Measurements from ENCODE around the gene FAM83G. TPM values are rescaled to one million over a fixed set of nuclear protein-coding genes. Genes with fewer than 3 reads are reported as not detected.
A peak's percentile ranks its signal among the peaks of the same experiment; 100 is the strongest.

The FAM83G gene
- total RNA-seq, 1 donor from 2014 or later, result 36.1 TPM

GRCh38 chr17:19003543-19004420 is 782 bp downstream of the FAM83G start:
- peak overlapping the region; percentile 63 to 79 for H3K4me3 ChIP-seq
- DNase-seq (ENCODE audit: extremely low spot score in 2 of 2), result no peak
- TF ChIP-seq POLR2A (IDR thresholded peaks at IDR 0.05), result no peak
- peak in 1 of 2 donors; percentile 47 for TF ChIP-seq POLR2AphosphoS5 (IDR thresholded peaks at IDR 0.05; ENCODE audit: insufficient read depth in 1 of 2, low read depth in 1 of 2)
- no peaks in the 10 kb centered on the region for H3K9me3 ChIP-seq
- peaks cover 45% of the 10 kb centered on the region for H3K4me1 ChIP-seq
- intact Hi-C loops (cut with DNase I), result no loop called here
- H3K27me3 ChIP-seq, result no peaks in the 10 kb centered on the region
- H3K27ac ChIP-seq, result peak overlapping the region; percentile 91
- no peaks in the 10 kb centered on the region for H3K36me3 ChIP-seq

GRCh38 chr17:19002805-19003542 is 1.6 kb downstream of the FAM83G start:
- DNase-seq (ENCODE audit: extremely low spot score in 2 of 2), result no peak
- peak overlapping the region; percentile 91 for H3K27ac ChIP-seq
- H3K36me3 ChIP-seq, result no peaks in the 10 kb centered on the region
- H3K27me3 ChIP-seq, result no peaks in the 10 kb centered on the region
- intact Hi-C loops (cut with DNase I), result no loop called here
- H3K9me3 ChIP-seq, result no peaks in the 10 kb centered on the region
- H3K4me1 ChIP-seq, result peaks cover 53% of the 10 kb centered on the region
- TF ChIP-seq POLR2A (IDR thresholded peaks at IDR 0.05), result no peak
- TF ChIP-seq POLR2AphosphoS5 (IDR thresholded peaks at IDR 0.05; ENCODE audit: insufficient read depth in 1 of 2, low read depth in 1 of 2), result peak in 1 of 2 donors; percentile 5
- peak overlapping the region; percentile 63 to 79 for H3K4me3 ChIP-seq

- DNase-seq (ENCODE audit: extremely low spot score in 2 of 2), result no peak
- Histone ChIP-seq H3K36me3 (no peaks in the 10 kb centered on the region), H3K4me3 (peak overlapping the region in 1 of 2 donors; percentile 79), H3K9me3 (no peaks in the 10 kb centered on the region), H3K27ac (peak overlapping the region; percentile 91), H3K27me3 (no peaks in the 10 kb centered on the region), H3K4me1 (peaks cover 57% of the 10 kb centered on the region)
- intact Hi-C loops (cut with DNase I), result no loop called here
- no peak for TF ChIP-seq POLR2A (IDR thresholded peaks at IDR 0.05)
- TF ChIP-seq CTCF (IDR thresholded peaks at IDR 0.05), result no peak
- TF ChIP-seq POLR2AphosphoS5 (IDR thresholded peaks at IDR 0.05; ENCODE audit: insufficient read depth in 1 of 2, low read depth in 1 of 2), result no peak
These were observed 2.5 kb downstream of the FAM83G start for GRCh38 chr17:19001907-19002590.

GRCh38 chr17:19000531-19001325 is 3.8 kb downstream of the FAM83G start:
- TF ChIP-seq CTCF (IDR thresholded peaks at IDR 0.05) (no peak), POLR2AphosphoS5 (IDR thresholded peaks at IDR 0.05; ENCODE audit: insufficient read depth in 1 of 2, low read depth in 1 of 2) (peak in 1 of 2 donors; percentile 60)
- H3K27me3 ChIP-seq, result no peaks in the 10 kb centered on the region
- peaks cover 57% of the 10 kb centered on the region for H3K4me1 ChIP-seq
- intact Hi-C loops (cut with DNase I), result no loop called here
- H3K9me3 ChIP-seq, result no peaks in the 10 kb centered on the region
- H3K36me3 ChIP-seq, result no peaks in the 10 kb centered on the region
- DNase-seq (ENCODE audit: extremely low spot score in 2 of 2), result no peak
- H3K27ac ChIP-seq, result peak overlapping the region; percentile 91
- peak overlapping the region in 1 of 2 donors; percentile 79 for H3K4me3 ChIP-seq

- DNase-seq (ENCODE audit: extremely low spot score in 2 of 2), result no peak
- H3K4me3 ChIP-seq, result no peak overlapping the region
- TF ChIP-seq POLR2A (IDR thresholded peaks at IDR 0.05) (no peak), POLR2AphosphoS5 (IDR thresholded peaks at IDR 0.05; ENCODE audit: insufficient read depth in 1 of 2, low read depth in 1 of 2) (no peak), CTCF (IDR thresholded peaks at IDR 0.05) (no peak)
- H3K27ac ChIP-seq, result peak overlapping the region; percentile 91
- peaks cover 51% of the 10 kb centered on the region for H3K4me1 ChIP-seq
- intact Hi-C loops (cut with DNase I), result no loop called here
- H3K9me3 ChIP-seq, result no peaks in the 10 kb centered on the region
- no peaks in the 10 kb centered on the region for H3K36me3 ChIP-seq
- no peaks in the 10 kb centered on the region for H3K27me3 ChIP-seq
These were observed 4.7 kb downstream of the FAM83G start for GRCh38 chr17:18999911-19000310.
